ENCODE data around the gene BUD13.
A peak's percentile ranks its signal among the peaks of the same experiment; 100 is the strongest.
"Not testable (repeated sequence)": the region's sequence is repeated elsewhere in the genome, so short reads cannot be mapped to it uniquely, and the experiment has no call there.

Gene BUD13

GRCh38 chr11:116772443-116773202, at the start of gene BUD13:
Gene BUD13, minus strand, starts transcription at chr11:116772987. Its CDS starts 23 bp downstream, at chr11:116772964.
- DNase-seq (ENCODE audit: low read depth) = peak; percentile 90

GRCh38 chr11:116822575-116822974, 49.8 kb upstream of the BUD13 start:
- no peak for DNase-seq (ENCODE audit: low read depth)

- DNase-seq (ENCODE audit: low read depth) = no peak
Observed at GRCh38 chr11:116821050-116821918, 48.5 kb upstream of the BUD13 start.

- DNase-seq (ENCODE audit: low read depth) = no peak
Observed at GRCh38 chr11:116819049-116819448, 46.3 kb upstream of the BUD13 start.

GRCh38 chr11:116814502-116814901, 41.7 kb upstream of the BUD13 start:
- no peak for DNase-seq (ENCODE audit: low read depth)

- no peak for DNase-seq (ENCODE audit: low read depth)
Observed at GRCh38 chr11:116813781-116814471, 41.1 kb upstream of the BUD13 start.

- no peak for DNase-seq (ENCODE audit: low read depth)
Observed at GRCh38 chr11:116813170-116813569, 40.4 kb upstream of the BUD13 start.

- no peak for DNase-seq (ENCODE audit: low read depth)
Observed at GRCh38 chr11:116812109-116812508, 39.3 kb upstream of the BUD13 start.

GRCh38 chr11:116811194-116811593, 38.4 kb upstream of the BUD13 start:
- no peak for DNase-seq (ENCODE audit: low read depth)

- no peak for DNase-seq (ENCODE audit: low read depth)
Observed at GRCh38 chr11:116808262-116809175, 35.7 kb upstream of the BUD13 start.

GRCh38 chr11:116807601-116808261, 34.9 kb upstream of the BUD13 start:
- DNase-seq (ENCODE audit: low read depth) = no peak

- no peak for DNase-seq (ENCODE audit: low read depth)
Observed at GRCh38 chr11:116804001-116804400, 31.2 kb upstream of the BUD13 start.

GRCh38 chr11:116801662-116802061, 28.9 kb upstream of the BUD13 start:
- DNase-seq (ENCODE audit: low read depth) = not testable (repeated sequence)

GRCh38 chr11:116800610-116801009, 27.8 kb upstream of the BUD13 start:
- DNase-seq (ENCODE audit: low read depth) = no peak

- no peak for DNase-seq (ENCODE audit: low read depth)
Observed at GRCh38 chr11:116798368-116798767, 25.6 kb upstream of the BUD13 start.

GRCh38 chr11:116797816-116798215, 25.0 kb upstream of the BUD13 start:
- no peak for DNase-seq (ENCODE audit: low read depth)

GRCh38 chr11:116796548-116796947, 23.8 kb upstream of the BUD13 start:
- no peak for DNase-seq (ENCODE audit: low read depth)

GRCh38 chr11:116794851-116795250, 22.1 kb upstream of the BUD13 start:
- no peak for DNase-seq (ENCODE audit: low read depth)

- DNase-seq (ENCODE audit: low read depth) = no peak
Observed at GRCh38 chr11:116793772-116794097, 20.9 kb upstream of the BUD13 start.

- no peak for DNase-seq (ENCODE audit: low read depth)
Observed at GRCh38 chr11:116792869-116793771, 20.3 kb upstream of the BUD13 start.
